GM23338 (cell line): Measurements from ENCODE around the gene RNF223.

ENCODE experiments used
- CREB1 ChIP-seq: fragments of 250-450 bp; sonication (Bioruptor Pico); IDR thresholded peaks from 2 replicates; pipeline ENCODE4 v1.5.0; 2020; ENCODE audit warnings: low read depth, mild to moderate bottlenecking, moderate library complexity
- CTCF ChIP-seq, 2 experiments: fragments of 200-600 bp in 1 of 2; sonication (generic) in 1 of 2; conservative IDR thresholded peaks; 2 replicates each; pipeline versions ENCODE4 v1.5.1 to v1.6.1; 2016 to 2017; ENCODE audit warnings: antibody characterized with exemption in 2 of 2, low read depth in 2 of 2, mild to moderate bottlenecking in 2 of 2, moderate library complexity in 1 of 2
- EZH2 ChIP-seq: fragments of 200-600 bp; sonication (generic); IDR thresholded peaks from one replicate; pipeline ENCODE4 v1.8.0; 2017; ENCODE audit warnings: antibody characterized with exemption, mild to moderate bottlenecking, low read depth; ENCODE audit not compliant: unreplicated experiment
- EZH2phosphoT487 ChIP-seq: fragments of 200-600 bp; sonication (generic); IDR thresholded peaks from one replicate; pipeline ENCODE4 v1.8.1; 2018; ENCODE audit warnings: antibody characterized with exemption; ENCODE audit not compliant: unreplicated experiment
- JUNB ChIP-seq: IDR thresholded peaks from one replicate; pipeline ENCODE4 v1.6.1; 2016; ENCODE audit warnings: antibody characterized with exemption; ENCODE audit not compliant: unreplicated experiment
- NANOG ChIP-seq: IDR thresholded peaks from 2 replicates; pipeline ENCODE4 v1.6.1; 2016; ENCODE audit warnings: antibody characterized with exemption, borderline replicate concordance
- POLR2AphosphoS5 ChIP-seq: IDR thresholded peaks from 2 replicates; pipeline ENCODE4 v1.6.1; 2016; ENCODE audit warnings: antibody characterized with exemption, low read depth
- TF ChIP-seq, protein P1 (sequence below): IDR thresholded peaks from one replicate; pipeline ENCODE4 v1.6.1; 2018; ENCODE audit warnings: antibody characterized with exemption; ENCODE audit not compliant: unreplicated experiment

- TF ChIP-seq POLR2AphosphoS5 (no peak), EZH2 (no peak), NANOG (no peak), EZH2phosphoT487 (no peak), CTCF (conservative IDR thresholded peaks at IDR 0.05; ENCODE audit: low read depth in 2 of 2) (no peak), JUNB (no peak), CREB1 (no peak)
- TF ChIP-seq, protein P1, sequence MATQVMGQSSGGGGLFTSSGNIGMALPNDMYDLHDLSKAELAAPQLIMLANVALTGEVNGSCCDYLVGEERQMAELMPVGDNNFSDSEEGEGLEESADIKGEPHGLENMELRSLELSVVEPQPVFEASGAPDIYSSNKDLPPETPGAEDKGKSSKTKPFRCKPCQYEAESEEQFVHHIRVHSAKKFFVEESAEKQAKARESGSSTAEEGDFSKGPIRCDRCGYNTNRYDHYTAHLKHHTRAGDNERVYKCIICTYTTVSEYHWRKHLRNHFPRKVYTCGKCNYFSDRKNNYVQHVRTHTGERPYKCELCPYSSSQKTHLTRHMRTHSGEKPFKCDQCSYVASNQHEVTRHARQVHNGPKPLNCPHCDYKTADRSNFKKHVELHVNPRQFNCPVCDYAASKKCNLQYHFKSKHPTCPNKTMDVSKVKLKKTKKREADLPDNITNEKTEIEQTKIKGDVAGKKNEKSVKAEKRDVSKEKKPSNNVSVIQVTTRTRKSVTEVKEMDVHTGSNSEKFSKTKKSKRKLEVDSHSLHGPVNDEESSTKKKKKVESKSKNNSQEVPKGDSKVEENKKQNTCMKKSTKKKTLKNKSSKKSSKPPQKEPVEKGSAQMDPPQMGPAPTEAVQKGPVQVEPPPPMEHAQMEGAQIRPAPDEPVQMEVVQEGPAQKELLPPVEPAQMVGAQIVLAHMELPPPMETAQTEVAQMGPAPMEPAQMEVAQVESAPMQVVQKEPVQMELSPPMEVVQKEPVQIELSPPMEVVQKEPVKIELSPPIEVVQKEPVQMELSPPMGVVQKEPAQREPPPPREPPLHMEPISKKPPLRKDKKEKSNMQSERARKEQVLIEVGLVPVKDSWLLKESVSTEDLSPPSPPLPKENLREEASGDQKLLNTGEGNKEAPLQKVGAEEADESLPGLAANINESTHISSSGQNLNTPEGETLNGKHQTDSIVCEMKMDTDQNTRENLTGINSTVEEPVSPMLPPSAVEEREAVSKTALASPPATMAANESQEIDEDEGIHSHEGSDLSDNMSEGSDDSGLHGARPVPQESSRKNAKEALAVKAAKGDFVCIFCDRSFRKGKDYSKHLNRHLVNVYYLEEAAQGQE: no peak
Measured at GRCh38 chr1:1106510-1107221, 32.6 kb upstream of the RNF223 start.
